NCI-H774 (cell line): Measurements from ENCODE around the gene SLC15A1.

Experiments used
- DNase-seq: peaks from one replicate; lab custom pipeline; 2025; lab: John Stamatoyannopoulos, UW

Gene SLC15A1, protein sequence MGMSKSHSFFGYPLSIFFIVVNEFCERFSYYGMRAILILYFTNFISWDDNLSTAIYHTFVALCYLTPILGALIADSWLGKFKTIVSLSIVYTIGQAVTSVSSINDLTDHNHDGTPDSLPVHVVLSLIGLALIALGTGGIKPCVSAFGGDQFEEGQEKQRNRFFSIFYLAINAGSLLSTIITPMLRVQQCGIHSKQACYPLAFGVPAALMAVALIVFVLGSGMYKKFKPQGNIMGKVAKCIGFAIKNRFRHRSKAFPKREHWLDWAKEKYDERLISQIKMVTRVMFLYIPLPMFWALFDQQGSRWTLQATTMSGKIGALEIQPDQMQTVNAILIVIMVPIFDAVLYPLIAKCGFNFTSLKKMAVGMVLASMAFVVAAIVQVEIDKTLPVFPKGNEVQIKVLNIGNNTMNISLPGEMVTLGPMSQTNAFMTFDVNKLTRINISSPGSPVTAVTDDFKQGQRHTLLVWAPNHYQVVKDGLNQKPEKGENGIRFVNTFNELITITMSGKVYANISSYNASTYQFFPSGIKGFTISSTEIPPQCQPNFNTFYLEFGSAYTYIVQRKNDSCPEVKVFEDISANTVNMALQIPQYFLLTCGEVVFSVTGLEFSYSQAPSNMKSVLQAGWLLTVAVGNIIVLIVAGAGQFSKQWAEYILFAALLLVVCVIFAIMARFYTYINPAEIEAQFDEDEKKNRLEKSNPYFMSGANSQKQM

DNA sequence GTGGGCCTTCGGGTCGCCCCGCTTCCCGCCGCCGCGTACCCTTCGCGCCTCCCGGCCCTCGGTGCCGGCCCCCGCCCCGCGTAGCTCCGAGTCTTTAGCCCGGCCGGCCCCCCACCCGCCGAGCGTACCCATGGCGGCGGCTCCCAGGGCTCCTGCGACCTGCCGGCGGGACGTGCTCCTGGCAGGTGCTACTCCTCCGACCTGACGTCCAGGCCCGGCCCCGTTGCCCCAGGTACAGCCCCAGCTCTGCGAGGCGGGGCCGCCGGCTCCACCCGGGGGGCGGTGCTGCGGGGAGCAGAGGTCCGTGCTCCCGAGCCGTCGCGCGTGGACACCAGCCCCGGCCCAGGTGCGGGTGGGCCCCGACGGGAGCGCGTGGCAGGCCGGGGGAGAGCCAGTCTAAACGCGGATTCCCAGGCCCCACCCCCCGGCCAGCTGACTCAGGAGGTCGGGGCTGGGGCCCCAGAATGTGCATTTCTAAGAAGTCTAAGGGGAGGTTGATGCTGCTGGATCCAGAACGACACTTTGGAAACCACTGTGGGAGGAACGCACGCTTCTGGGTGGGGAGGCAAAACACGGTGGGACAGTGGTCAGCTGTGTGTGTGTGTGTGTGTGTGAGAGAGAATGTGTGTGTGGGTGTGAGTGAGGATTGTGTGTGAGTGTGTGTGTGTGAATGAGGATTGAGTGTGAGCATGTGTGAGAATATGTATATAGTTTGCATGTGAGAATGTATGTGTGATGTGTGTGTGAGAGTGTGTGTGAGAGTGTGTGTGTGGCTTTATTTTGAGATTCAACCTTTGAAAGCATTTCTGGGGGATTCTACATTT is at the start of gene SLC15A1:
SLC15A1 (minus strand) TSS at position 206 of the 824 bp plus-strand sequence; CDS start at position 132, 74 bp downstream.
- DNase-seq, result peak; percentile 24

DNA sequence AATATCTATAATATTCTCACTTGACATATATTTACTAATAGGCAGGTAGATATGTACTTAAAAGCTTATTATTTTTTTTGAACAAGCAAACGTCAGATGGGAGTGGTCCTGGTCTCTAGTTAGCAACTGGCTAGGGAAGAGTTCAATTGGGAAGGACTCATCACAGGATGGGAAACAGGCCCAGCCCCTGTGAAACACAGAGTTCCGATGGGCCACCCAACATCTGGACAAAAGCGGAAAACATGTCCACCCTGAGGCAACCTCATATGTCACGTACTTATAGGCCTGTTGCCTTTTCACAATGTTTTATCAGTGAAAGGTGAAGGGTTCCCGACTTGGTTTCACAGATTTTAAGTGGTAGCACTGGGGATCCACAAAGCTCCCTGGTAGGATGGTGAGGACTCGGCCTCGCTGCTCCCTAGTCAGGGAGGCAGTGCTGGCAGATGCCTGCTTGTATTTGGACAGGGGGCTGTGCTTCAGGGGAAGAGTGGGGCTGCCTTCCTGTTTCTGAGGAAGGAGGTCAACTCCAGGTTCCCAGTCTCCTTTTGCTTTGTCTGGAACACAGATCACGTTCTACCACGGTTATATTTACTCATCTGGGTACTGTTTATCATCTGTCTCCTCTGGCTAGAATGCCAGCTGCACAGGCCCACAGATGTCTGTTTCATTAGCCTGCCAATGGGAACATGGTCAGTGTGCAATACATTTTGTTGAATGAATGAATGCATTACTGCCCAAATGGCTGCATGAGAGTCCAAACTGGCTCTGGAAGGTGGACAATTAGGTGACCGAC is 49.4 kb upstream of the SLC15A1 start:
- DNase-seq, result peak; percentile 25

DNA sequence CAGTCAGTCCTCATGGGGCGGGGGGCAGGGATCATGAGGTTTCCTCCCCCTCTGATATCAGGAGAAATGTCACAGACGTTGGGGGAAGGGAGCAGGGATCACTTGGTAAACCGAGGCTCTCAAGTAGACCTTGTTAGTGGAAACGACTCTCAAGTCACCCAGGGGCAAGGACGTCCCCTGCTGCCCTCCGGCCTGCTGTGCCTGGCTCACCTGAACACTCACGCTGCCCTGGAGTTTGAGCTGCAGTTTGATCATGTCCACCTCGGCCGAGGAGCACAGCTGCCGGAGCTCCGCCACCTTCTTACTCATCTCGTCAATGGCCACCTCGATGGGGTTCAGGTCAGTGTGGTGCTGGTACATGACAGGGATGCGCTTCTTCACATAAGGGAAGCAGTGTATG is 47.6 kb upstream of the SLC15A1 start:
- no peak for DNase-seq

DNA sequence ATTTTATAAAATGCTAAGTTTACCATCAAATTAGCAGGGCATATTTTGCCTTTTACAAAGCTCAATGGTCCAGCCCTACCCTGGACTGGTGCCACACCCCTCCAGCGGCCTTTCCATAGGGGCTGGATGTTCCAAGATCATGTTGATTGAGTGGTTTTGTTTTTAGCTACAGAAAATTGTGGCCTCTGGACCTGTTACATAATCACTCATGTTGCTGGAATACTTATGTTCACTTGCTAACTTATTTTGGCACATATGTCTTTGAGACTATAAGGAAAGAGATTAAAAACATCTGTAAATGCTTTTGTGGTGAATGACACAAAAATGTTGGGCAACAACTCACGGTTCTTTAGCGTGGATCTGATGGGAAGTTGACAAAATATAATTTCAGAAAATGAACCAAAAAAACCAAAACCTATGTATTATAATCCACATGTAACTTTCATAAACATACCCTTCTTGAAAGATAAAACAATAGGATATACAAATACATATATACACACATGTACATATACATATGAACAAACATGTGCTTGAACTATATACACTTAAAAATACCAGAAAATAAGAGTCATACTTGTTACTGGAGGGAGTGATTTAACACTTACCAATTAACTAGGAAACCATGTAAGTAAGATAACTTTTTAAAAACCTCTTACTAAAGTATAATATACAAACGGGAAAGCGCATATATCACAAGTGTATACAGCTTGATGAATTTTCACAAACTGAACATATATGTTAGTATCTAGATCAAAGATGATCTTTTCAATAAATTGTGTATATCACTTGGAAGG is 46.6 kb upstream of the SLC15A1 start:
- no peak for DNase-seq

DNA sequence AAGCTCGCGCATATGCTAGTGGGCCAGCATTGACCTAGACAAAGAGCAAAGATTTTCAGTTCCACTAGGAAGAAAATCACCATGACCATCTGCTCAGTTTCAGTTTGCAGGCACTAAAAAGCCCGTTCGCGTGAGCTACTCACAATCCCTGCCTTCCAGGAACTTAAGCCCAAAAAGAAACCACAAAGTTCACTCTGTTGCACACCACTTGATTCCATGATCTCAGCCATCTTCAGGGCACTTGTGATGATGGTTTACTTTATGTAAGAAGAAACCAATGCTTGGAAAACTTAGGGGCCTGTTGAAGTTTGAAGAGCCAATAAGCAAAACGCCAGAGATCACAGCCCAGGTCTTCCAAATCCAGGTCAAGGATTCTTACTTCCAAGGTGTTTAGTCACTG is 45.0 kb upstream of the SLC15A1 start:
- DNase-seq, result no peak

DNA sequence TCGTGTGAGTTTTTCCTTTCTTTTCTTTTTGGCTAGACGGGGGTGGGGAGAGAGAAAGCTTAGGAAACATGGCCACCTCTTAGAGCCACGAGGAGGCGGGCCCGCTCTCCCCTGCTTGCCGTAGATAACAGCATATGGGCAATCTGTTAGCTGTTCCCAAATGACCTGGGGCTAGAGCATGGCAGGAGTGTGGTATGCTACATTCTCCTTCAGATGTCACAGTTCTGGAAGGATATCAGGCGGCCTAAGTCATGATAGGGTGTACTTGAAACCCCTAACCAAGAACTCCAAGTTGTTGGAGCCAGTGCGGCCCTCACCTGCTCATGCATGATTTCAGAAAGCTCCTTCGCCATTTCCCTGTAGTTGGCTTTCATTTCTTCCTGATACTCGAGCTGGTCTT is 44.3 kb upstream of the SLC15A1 start:
- no peak for DNase-seq

DNA sequence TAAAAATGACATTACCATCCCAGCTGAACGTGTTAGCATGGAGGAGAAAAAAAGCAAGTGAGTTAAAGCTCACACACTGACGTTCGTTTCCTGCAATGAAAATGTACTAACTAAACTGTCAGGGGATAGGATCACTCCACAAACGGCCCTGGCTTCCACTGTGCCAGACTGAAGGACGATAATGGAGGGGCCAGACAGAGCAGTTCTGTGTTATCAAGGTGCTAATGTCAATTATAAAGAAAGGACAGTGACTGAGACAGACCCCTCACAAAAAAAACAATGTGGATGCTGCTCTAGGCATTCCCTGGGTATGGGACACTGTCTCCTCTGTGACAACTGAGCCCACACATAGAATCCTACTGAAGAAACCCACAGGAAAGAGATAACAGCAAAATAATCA is 43.7 kb upstream of the SLC15A1 start:
- DNase-seq, result no peak

DNA sequence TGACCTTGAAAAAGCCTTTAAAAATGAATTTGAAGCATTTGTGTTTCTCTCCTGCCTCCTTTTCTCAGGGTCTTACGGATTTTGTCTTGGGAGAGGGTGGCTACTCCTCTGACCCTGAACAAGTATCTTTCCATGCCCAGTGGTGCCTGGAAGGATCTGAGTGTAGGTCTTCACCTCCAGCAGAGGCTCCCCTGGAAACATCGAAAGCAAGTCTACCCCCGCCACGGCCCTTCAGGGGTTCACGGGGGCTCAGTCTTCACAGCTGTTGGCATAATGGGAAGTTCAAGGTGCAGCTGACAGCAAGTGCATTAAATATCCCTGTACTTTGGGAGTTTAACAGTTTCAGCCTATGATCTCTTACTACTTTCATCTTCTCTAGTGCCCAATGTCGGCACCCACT is 42.7 kb upstream of the SLC15A1 start:
- DNase-seq, result no peak

DNA sequence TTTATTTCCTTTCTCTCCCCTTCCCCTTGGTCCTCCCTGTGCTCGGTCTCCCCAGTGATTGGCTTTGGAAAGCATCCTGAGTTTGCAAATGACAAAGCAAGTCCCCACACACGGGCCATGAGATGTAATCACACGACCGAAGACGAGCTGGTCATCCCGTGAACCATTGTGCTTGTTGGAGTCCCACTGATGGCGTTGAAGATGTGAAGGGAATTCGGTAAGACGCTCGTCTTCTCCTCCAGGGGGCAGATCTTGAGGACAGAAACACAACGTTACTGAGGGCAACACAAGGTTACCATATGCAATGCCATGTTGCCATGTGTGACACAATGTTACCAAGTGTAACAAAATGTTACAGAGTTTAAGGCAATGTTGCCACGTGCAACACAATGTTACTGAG is 42.0 kb upstream of the SLC15A1 start:
- DNase-seq, result no peak

DNA sequence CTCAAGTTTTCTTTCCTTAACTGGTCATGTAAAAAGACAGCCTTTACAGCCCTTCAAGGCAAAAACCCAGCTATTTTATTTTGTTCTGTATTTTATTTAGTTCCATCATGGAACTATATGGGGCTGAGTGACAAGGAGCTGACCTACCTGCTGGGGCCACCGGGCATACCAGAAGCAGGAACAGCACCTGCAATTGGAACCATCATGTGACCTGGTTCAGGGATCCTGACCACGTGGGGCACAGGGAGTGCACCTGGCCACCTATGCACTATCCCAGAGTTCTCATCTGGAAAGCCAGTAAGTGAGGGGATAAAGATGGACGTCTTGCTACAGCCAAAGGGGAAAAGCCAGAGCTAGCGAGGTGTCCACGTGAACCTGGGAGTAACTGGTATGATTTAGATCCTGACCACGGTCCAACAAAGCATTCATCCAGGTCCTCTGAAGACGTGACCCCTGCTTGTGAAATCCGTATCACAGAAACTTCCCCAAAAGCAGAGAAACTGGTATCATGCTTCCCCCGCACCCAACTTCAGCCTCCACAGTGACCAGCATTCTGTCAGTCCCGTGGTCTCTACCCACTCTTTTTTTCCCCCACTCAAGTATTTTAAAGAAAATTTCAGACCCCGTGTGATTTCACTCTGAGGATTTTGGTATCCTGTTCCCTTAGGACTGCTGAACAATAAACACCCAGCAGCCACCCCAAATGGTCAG is 40.5 kb upstream of the SLC15A1 start:
- DNase-seq, result no peak

DNA sequence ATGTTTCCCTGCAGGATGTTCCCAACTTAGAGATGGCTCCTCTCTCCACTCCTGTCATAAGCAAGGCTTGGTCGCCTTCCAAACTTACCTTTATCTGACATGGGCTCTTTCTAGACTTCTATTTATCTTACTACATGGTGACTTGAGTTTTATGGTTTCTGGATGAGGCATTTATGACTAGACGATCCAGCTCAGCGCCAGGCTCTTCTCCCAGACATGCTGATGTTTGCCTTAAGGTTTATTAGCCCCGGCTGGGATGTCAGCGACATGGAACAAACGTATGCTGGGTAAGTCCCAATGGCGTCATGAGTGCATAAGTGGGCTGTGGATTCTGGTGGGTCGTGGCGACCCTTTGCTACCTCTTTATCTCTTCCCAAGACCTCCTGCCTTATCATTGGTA is 39.8 kb upstream of the SLC15A1 start:
- no peak for DNase-seq

DNA sequence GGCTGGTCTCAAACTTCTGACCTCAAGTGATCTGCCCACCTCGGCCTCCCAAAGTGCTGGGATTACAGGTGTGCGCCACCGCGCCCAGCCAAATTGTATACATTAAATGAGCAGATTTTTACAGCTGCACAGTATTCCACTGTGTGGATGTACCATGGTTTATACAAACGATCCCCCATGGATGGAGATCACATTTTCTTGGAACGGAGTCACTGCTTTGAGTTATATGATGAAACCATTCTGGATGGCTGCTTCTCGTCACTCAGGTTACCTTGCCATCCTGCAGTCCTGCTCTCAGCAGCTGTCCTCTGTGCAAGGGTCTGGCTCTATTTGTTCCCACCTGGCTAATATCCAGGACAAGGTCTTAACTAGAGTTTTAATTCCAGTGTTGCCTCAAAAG is 39.1 kb upstream of the SLC15A1 start:
- DNase-seq, result no peak

DNA sequence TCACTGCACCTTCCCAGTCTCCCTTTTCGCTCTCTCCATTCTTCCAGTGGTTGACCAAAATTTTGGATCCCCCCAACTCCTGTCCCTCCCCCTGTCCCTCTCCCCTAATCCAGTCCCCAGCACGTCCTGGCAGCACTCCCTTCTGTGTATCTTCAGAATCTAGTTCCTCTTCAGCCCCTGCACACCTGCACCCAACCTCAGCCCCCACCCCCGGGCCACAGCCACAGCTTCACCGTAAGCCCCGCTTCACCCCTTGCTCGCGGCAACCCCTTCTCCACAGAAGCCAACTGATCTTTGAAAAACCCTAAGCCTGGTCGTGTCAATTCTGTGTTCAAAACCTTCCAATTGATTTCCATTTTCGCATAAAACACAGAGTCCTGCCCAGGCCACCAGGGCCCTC is 35.5 kb upstream of the SLC15A1 start:
- DNase-seq, result no peak

DNA sequence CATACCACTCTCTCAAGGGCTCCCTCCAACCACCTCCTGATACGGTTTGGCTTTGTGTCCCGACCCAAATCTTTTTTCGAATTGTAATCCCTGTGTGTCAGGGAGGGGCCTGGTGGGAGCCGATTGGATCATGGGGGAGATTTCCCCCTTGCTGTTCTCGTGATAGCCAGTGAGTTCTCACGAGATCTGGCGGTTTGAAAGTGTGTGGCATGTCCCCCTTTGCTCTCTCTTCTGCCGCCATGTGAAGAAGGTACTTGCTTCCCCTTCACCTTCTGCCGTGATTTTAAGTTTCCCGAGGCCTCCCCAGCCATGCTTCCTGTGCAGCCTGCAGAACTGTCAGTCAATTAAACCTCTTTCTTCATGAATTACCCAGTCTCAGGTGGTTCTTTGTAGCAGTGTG is 34.7 kb upstream of the SLC15A1 start:
- no peak for DNase-seq

DNA sequence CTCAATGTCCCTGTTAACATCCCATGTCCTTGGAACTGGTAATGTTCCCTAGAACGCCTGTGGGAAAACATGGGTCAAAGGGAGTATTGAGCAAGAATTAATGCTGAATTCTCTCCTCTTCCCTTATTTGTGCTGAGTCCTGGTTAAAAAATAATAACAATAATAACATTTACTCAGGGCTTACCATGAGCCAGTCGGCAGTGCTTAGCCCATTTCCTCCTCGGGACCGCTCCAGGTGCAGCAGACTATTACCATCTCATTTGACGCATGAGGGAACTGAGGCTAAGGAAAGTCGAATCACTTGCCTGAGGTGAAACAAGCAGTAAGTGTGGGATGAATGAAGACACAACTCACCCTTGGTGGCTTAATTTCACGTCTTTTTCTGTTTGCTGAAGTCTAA is 33.6 kb upstream of the SLC15A1 start:
- no peak for DNase-seq

DNA sequence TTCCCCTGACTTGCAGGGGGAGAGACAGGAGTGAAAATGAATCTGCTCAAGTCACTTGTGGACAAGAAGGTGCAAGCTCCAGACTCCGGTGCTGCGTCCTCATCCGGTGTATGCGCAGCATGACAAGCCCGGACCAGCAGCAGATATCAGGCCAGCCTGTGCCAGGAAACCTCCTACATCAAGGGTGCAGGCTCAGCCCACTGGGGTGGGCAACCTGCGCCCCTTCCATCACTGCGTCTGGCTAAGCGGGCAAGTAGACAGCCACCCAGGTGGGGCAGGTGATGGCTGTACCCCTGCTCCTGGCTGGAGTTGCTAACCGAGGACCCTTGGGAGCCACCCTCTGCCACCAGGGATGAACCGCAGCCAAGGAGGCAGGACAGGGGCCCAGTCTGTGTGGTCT is 32.9 kb upstream of the SLC15A1 start:
- no peak for DNase-seq

DNA sequence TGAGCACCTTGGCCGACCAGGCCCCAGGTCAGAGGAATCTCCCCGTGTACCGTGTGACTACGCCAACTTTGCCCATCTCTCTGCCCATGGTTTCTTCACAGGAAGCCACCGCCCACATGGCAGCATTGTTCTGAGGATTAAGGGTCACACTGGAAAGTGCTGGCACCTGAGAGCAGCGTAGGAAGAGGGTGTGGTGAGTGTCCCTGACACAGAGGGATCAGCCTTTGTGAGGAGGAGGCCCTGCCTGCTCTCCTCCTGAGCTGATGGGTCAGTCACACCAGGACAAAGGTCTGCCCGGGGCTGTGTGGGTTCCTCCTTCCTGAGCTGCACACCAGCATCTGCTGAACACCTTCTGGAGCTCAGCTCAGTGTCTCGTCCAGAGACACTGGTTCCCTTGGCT is 32.2 kb upstream of the SLC15A1 start:
- no peak for DNase-seq

DNA sequence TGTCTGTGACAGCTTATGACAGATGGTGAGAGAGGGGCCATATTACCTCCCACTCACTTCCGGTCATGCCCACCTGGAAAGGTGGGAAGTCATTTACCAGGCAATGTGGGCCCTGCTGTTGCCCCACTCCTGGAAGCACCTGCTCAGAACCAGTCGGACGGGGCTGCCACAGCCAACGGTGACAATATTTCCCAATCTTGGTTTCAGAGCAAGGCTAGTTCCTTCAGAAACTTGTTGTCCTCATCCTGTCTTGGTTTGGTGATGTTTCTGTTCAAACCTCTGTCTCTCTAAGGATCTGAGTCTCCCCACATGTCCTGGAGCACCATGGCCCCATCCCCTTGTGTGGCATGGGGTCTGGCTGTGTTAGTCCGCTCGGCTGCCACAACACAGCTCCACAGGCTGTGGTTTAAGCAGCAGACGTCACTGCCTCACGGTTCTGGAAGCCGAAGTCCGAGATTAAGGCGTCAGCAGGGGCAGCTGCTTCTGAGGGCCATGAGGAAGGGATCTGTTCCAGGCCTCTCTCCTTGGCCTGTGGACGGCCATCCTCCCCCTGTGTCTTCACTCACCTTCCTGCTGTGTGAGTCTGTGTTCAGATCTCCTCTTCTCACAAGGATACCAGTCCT is 31.5 kb upstream of the SLC15A1 start:
- DNase-seq, result no peak

DNA sequence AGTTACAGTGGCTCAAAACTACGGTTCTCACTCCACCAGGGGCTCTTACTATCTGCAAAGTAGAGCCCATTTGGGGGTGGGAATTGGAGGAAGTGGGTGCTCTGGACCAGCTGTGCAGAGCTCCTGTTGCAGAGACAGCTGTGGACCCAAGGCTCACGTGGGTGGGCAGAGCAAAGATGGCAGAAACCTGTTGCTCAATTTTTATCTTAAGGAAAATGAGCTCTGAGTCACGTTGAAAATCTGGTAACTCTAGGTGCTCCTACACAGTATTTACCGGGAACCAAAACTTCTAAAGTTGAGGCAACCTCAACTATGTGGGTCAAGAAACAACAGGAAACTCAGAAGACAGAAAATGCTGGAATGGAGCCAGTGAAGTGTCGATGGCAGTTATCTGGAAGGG is 30.2 kb upstream of the SLC15A1 start:
- no peak for DNase-seq

DNA sequence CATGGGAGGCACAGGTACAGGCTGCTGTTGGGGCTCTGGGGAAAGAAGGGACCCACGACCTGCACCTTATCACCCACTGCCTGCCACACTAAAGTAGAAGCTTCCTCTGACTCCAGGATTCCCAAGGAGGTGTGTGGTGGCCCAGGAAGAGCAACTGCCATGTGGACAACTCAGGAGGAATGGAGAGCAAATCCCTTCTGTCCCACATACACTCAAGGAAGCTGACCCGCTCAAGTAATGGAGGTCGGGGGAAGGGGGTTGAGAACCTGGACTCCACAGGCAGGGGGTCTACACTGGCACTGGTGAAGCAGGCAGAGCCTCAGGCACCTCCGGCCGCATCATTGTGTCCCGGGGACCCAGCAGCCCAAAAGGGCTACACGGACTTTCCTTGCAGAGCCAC is 29.4 kb upstream of the SLC15A1 start:
- DNase-seq, result no peak
